SU-DHL-6 (cell line): Measurements from ENCODE around the gene AFF2.

Experiments
- H2AFZ ChIP-seq: fragments of 200-600 bp; sonication (generic); 2 replicates; pipeline ENCODE4 v1.6.1; 2014; ENCODE audit warnings: low read depth, mild to moderate bottlenecking, moderate library complexity, mixed read lengths, antibody characterized with exemption, low read length; ENCODE audit not compliant: severe bottlenecking
- H3F3A ChIP-seq: fragments of 200-600 bp; shearing (Covaris generic); 2 replicates; pipeline ENCODE4 v1.6.0; 2016; ENCODE audit warnings: antibody characterized with exemption, mild to moderate bottlenecking; ENCODE audit not compliant: insufficient read depth
- H3K27ac ChIP-seq: fragments of 200-600 bp; sonication (generic); 2 replicates; pipeline ENCODE4 v1.5.1; 2016; ENCODE audit warnings: low read depth, mild to moderate bottlenecking, low read length, moderate library complexity, mixed read lengths
- H3K27me3 ChIP-seq: fragments of 200-600 bp; sonication (generic), shearing (Covaris generic); 2 replicates; pipeline ENCODE4 v1.6.0; 2014; ENCODE audit warnings: mild to moderate bottlenecking, low read length
- H3K36me3 ChIP-seq: fragments of 200-600 bp; sonication (generic); 2 replicates; pipeline ENCODE4 v1.6.1; 2014; ENCODE audit warnings: mild to moderate bottlenecking, low read length, mixed read lengths
- H3K4me2 ChIP-seq: fragments of 300-600, 200-600 bp; shearing (Covaris generic), sonication (generic); 2 replicates; pipeline ENCODE4 v1.6.0; 2014; ENCODE audit warnings: low read length, low read depth, mild to moderate bottlenecking; ENCODE audit not compliant: poor library complexity, severe bottlenecking
- H3K4me3 ChIP-seq: fragments of 200-600 bp; sonication (generic); 2 replicates; pipeline ENCODE4 v1.5.1; 2014; ENCODE audit warnings: antibody characterized with exemption, low read length, mild to moderate bottlenecking, mixed read lengths; ENCODE audit not compliant: insufficient read depth, poor library complexity, severe bottlenecking
- H3K79me2 ChIP-seq: fragments of 200-600 bp; sonication (generic); 2 replicates; pipeline ENCODE4 v1.6.1; 2014; ENCODE audit warnings: mild to moderate bottlenecking, low read length, moderate library complexity; ENCODE audit not compliant: insufficient read depth
- H3K9ac ChIP-seq: fragments of 200-600 bp; sonication (generic); 2 replicates; pipeline ENCODE4 v1.7.0; 2014; ENCODE audit warnings: mild to moderate bottlenecking, low read length
- H3K9me2 ChIP-seq: fragments of 200-600 bp; sonication (generic); replicated peaks from 2 replicates; pipeline ENCODE4 v1.6.1; 2014; ENCODE audit warnings: low read length; ENCODE audit not compliant: insufficient read depth
- H3K9me3 ChIP-seq: fragments of 200-600 bp; sonication (generic); 2 replicates; pipeline ENCODE4 v1.6.1; 2014; ENCODE audit warnings: low read length, mixed read lengths; ENCODE audit not compliant: insufficient read depth
- H4K20me1 ChIP-seq: fragments of 200-600 bp; sonication (generic); 2 replicates; pipeline ENCODE4 v1.6.1; 2014; ENCODE audit warnings: low read depth, mild to moderate bottlenecking, antibody characterized with exemption, low read length, moderate library complexity, mixed read lengths
- CTCF ChIP-seq: fragments of 200-600 bp; sonication (generic); IDR thresholded peaks from one replicate; pipeline ENCODE4 v1.5.1; 2017; ENCODE audit warnings: antibody characterized with exemption, mild to moderate bottlenecking, low read length, moderate library complexity; ENCODE audit not compliant: insufficient read depth, poor library complexity, severe bottlenecking
- EZH2phosphoT487 ChIP-seq: fragments of 200-600 bp; sonication (generic), shearing (Covaris generic); conservative IDR thresholded peaks from 2 replicates; pipeline ENCODE4 v1.6.1; 2018; ENCODE audit warnings: mild to moderate bottlenecking, antibody characterized with exemption, low read length, moderate library complexity, mixed read lengths

Gene AFF2

GRCh38 chrX:149010853-149011224, 510.4 kb downstream of the AFF2 start:
- Histone ChIP-seq H3K27me3 (no peaks in the 10 kb centered on the region), H3F3A (no peaks in the 10 kb centered on the region), H2AFZ (no peak overlapping the region), H3K27ac (no peak overlapping the region), H3K4me2 (no peak overlapping the region), H3K9ac (no peak overlapping the region), H3K4me3 (no peak overlapping the region), H3K79me2 (no peaks in the 10 kb centered on the region), H3K36me3 (no peaks in the 10 kb centered on the region), H4K20me1 (no peaks in the 10 kb centered on the region), H3K9me3 (no peaks in the 10 kb centered on the region), H3K9me2 (no peaks in the 10 kb centered on the region)
- no peak for TF ChIP-seq CTCF
- no peak for TF ChIP-seq EZH2phosphoT487

DNA sequence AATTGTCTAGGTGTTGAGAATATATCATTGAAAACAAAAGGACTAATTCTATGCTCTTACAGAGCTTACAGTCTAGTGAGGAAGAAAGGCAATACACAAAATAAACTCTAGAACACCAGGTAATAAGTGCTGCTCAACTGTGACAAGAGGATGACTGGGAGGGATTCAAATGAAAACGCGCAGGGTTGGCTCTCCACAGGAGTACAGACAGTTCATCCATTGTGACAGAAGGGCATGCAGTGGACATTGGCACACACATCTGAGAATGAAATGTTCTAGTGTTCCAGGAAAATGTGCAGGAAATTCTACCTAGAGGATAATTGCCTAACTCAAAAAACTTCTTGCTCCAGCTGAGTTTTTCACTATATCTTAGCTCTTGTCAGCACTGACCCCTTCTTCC, 512.7 kb downstream of the AFF2 start:
- Histone ChIP-seq H3K9me2 (no peaks in the 10 kb centered on the region), H3K9me3 (no peaks in the 10 kb centered on the region), H3K36me3 (no peaks in the 10 kb centered on the region), H3K4me3 (no peak overlapping the region), H3K27me3 (no peaks in the 10 kb centered on the region), H3F3A (no peaks in the 10 kb centered on the region), H3K79me2 (no peaks in the 10 kb centered on the region), H4K20me1 (no peaks in the 10 kb centered on the region), H3K9ac (no peak overlapping the region), H3K4me2 (no peak overlapping the region), H2AFZ (no peak overlapping the region), H3K27ac (no peak overlapping the region)
- no peak for TF ChIP-seq EZH2phosphoT487
- no peak for TF ChIP-seq CTCF

DNA sequence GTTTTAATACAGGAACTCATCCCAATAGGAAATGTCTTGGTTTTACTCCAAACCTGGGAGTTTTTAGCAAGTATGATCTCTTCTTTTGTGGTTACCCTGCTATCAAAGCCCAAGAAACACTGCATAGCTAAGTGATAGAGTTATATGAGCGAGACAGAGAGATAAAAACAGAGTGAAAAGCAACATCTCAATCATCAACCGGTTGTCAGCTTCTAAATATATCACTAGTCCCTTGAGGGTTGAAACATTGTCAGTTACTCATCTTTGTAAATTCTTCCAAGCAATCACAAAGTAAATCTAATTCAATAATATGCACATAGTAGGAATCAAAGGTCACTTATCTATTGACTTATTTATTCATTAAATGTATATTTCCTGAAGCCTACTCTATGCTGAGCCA, 520.7 kb downstream of the AFF2 start:
- Histone ChIP-seq H3F3A (no peaks in the 10 kb centered on the region), H3K9ac (no peak overlapping the region), H3K4me2 (no peak overlapping the region), H3K36me3 (no peaks in the 10 kb centered on the region), H3K4me3 (no peak overlapping the region), H3K27ac (no peak overlapping the region), H3K9me3 (no peaks in the 10 kb centered on the region), H4K20me1 (no peaks in the 10 kb centered on the region), H3K9me2 (no peaks in the 10 kb centered on the region), H2AFZ (no peak overlapping the region), H3K27me3 (no peaks in the 10 kb centered on the region), H3K79me2 (no peaks in the 10 kb centered on the region)
- TF ChIP-seq EZH2phosphoT487 (no peak), CTCF (no peak)

GRCh38 chrX:149022485-149022884, 522.1 kb downstream of the AFF2 start:
- no peak for TF ChIP-seq CTCF
- TF ChIP-seq EZH2phosphoT487: no peak
- Histone ChIP-seq H3K9ac (no peak overlapping the region), H4K20me1 (no peaks in the 10 kb centered on the region), H3K27ac (no peak overlapping the region), H3K79me2 (no peaks in the 10 kb centered on the region), H2AFZ (no peak overlapping the region), H3K4me2 (no peak overlapping the region), H3K4me3 (no peak overlapping the region), H3K9me2 (no peaks in the 10 kb centered on the region), H3K36me3 (no peaks in the 10 kb centered on the region), H3F3A (no peaks in the 10 kb centered on the region), H3K9me3 (no peaks in the 10 kb centered on the region), H3K27me3 (no peaks in the 10 kb centered on the region)
